Brain pericyte (primary cell): Measurements from ENCODE around the gene CLEC4F.
"Not testable (repeated sequence)": the region's sequence is repeated elsewhere in the genome, so short reads cannot be mapped to it uniquely, and the experiment has no call there.

ENCODE experiments used
- DNase-seq: peaks from one replicate; pipeline ENCODE4 v3.0.0-alpha.2; 2012; ENCODE audit warnings: low read depth, low spot score

CLEC4F gene

DNA sequence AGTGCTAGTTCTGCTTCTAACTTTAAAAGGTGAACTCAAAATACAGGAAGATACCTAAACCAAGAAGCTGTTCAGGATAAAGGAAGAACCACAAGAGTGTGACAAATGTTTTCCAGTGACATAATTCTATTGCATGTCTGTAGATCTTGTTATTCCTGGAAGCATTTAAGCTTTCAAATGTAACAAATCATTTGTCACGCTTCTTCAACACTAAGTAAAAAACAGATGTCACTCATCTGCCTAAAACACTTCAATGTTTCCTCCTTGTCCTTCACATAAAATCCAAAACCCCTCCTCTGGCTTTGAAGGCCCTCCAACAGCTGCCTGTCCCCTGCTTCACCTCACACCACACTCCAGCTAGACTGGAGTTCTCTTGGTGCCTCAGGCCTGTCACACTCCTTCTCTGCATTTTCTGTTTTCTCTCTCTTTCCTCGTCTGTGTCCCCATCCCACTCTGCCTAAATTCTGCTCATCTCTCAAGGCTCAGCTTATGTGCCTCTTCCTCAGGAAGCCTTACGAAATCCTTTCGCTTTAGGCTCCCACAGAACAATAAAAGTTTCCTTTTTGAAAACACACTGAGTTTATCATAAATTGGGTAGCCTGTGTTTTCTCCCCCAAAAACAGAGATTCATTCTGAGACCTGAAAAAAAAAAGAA lies 6.4 kb upstream of the CLEC4F start:
- DNase-seq: no peak

DNA sequence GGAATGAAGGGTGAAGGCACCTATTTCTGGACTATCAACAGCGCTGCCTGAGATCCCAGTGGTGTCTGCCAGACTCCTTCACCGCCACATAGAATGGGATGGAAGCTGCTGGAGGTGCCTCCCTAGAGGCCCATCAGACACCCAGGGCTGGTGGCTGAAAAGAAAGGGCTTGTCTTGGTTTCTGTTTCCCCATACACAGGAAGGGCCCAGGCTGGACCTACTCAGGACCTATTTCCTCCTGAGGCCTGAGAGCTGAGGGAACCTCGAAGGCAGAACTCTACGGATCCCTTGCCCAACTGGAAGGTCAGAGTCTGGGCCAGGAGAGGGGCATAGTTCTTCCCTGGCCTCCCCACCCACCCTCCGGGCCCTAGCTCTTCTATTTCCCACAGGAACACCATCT lies 2.9 kb upstream of the CLEC4F start:
- no peak for DNase-seq

DNA sequence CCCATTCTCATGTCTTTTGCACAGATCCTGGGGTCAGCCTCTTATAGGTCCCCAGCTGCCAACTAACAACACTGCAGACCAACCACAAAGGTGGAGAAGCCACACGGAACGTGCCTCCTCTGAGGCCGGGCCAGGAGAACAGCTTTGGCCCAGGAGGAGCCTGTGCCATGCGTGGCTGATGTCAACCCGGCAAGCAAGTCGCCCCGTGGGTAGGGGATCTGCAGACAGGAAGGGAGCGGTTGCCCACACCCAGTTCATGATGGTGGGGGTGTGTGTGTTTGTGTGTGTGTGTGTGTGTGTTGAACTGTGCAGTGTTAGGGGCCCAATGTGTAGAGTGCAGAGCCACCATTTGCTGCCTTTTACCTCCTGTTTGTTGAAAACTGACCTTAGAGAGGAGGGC lies 2.4 kb upstream of the CLEC4F start:
- DNase-seq: no peak

DNA sequence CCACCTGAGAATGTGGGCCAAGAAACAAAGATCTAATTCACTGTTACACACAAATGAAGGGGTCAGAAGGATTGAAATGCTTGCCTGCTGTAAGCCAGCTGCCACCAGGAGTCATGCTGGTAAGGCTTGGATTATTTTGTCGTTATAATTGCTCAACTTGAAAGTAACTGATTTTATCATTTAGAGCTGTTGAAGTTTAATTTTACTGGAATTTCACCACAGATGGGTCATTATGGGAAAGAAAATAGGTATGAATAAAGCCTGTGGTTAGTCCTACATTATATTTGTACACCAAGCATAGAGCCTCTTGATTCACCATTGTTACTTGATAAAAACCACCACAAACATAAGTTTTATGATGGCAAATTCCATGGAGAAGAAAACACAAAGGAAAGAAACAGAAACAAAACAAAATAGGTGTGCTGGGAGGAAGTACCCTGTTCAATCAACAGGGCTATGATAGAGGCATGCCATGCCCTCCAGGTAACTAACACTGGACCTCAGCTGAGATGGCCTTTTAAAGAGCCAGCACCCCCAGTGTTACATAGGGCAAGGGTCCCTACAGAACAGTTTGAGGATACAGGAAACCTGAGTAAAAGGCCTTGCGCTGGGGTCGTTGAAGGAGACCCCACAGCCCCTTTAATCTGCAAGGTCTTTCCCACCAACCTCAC lies 3.0 kb downstream of the CLEC4F start:
- DNase-seq: no peak

DNA sequence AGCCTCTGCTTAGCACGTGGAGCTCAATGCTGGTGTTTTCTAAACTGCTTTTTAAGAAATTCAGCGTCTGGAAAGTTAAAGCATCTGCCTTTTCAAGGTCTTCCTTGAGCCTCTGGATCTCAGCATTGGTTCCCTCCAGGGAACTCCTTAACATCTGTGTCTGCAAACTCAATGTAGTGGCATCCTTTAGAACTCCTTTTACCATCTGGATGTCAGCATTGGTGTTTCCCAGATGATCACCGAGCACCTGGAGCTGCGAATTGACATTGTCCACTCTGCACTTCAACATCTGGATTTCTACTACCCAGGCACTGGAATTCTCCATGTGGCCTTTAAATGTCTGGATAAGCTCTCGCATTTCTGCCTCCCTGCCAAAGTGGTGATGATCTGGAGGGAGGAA lies 3.7 kb downstream of the CLEC4F start:
- DNase-seq: no peak

DNA sequence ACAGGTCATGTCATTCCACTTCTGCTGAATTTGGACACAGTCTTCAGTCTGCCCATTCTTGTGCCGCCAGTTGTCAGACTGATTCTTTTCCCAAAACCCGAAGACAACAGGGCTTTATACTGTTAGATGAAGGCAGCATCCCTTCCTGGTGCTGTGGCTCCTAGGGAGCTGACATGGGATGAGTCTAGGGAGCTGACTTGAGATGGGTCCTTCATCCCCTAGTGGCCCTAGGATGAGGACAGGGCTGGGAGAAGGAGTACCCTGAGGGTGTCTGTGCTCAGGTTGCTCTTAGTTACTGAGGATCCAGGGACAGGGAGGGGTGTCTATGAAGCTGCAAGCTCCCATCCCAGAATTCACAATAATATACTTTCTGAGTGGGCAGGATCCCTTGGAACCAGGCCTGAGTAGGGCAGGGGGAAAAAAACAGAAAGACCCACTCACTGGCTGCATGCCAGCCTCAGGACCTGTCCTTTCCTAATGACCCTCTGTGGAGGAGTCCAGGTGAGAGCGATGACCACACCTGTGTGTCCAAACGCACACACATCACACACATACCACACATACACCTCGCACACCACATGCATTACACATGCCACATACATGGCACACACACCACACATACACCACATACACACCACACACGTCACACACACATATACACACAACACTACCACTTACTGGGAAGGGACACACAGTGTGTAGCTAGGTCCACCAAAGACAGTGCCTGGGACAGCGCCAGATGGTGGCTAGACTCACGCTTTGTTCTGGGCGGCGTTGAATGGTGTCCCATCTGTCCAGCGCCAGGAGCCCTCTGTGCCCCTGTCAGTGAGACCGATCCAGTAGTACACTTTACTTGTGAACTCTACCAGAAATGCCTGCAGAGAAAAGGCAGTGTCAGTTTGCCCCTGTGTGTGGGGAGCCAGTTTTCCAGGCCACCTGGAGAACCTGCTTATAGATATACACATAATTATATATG lies 11.1 kb downstream of the CLEC4F start:
- no peak for DNase-seq

DNA sequence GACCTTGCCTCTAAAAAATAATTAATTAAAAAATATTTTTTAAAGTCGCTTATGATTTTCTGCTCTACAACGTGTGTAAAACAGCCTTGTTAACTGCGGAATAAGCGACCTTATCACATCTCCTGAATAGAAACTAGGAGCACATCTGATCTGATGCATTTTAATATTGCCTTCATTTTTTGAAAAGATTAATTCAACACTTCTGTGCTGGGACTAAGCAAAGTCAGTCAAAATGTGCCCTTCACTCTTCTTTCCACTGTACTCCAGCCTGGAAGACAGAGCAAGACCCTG lies 12.6 kb downstream of the CLEC4F start:
- DNase-seq: no peak

DNA sequence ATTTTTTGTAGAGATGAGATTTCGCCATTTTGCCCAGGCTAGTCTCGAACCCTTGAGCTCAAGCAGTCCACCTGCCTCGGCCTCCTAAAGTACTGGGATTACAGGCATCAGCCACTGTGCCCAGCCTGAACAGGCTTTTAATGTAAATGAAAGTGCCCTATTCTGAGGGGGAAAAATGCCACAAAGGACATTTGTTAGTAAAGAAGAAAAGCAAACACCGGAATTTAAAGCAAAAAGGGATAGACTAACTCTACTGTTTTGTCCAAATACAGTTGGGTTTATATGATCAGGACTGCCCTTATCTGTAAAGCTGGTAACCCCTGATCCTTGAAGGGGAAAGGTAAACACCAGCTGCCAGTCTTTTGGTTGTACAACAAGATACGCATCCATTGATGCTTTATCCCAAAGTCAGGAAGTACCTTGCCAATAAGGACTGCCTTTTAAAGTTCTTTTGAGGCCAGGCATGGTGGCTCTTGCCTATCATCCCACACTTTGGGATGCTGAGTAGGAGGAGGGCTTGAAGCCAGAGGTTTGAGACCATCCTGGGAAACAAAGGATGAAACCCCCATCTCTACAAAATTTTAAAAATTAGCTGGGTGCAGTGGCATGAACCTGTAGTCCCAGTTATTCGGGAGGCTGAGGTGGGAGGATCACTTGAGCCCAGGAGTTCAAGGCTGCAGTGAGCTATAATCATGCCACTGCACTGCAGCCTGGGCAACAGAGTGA lies 13.1 kb downstream of the CLEC4F start:
- DNase-seq: no peak

DNA sequence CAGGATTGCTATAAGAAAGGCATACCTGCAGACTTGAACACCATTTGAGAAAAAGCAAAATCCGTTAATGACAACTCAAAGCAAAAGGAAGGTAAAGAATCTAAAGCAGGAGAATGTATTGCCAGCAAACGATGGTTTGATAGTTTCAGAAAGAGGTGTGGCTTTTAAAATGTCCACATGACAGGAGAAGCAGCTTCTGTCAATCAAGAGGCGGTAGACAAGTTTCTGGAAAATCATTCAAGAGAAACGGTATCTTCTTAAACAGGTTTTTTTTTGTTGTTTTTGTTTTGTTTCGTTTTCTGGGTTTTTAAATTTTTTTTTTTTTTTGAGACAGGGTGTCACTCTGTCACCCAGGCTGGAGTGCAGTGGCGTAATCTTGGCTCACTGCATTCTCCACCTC lies 13.8 kb downstream of the CLEC4F start:
- DNase-seq: no peak

DNA sequence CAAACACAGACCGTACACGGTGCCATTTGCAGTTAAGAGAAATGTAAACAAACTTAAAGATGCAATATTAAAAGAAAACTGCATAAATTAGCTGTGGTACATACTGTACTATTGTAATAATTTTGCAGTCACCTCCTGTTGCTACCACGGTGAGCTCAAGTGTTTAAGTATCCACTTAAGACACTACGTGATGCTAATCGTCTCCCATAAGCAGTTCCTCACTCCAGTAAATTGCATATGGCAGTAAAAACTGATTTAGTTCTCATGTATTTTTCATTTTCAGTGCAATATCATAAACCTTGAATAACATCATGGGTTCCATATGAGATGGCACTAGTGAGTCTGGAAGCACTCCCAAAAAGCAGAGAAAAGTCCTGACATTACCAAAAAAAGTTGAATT lies 14.4 kb downstream of the CLEC4F start:
- no peak for DNase-seq

DNA sequence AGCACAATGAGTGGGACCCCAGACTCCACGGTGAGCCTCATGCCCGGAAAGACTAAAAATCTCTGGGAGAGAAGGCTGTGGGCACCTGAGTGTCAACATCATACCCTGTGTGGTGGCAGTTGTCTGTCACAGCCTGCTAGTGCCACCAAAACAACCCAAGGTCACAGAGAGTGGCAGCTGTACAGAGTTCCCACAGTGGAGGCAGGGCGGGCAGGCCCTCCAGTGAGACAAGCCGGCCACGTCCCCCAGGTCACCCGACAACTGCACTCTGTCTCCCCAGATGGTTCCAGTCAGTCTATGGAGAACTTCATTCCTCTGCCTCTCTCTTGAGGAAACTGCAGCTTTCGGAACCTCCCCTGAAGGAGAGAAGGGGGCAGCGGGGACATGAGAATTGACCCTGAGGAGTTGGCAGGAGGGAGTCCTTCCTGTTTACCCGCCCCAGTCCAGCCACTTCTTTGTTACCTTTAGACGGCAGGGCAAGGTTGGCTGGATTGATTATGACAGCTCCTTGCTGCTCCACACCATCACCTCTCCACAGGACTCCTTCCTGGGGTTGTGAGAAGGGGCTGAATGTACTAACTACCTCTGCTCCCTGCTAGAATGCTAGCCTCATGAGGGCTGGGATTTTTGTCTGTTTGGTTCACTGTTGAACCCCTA lies 18.7 kb downstream of the CLEC4F start:
- no peak for DNase-seq

DNA sequence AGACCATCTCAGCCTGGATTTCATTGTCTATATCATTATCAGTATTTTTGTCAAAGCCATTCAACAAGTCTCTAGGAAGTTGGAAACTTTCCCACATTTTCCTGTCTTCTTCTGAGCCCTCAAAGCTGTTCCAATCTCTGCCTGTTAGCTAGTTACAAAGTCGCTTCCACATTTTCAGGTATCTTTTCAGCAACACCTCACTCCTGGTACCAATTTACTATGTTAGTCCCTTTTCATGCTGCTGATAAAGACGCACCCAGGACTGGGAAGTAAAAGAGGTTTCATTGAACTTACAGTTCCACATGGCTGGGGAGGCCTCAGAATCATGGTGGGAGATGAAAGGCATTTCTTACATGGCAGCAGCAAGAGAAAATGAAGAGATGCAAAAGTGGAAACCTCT lies 20.7 kb downstream of the CLEC4F start:
- no peak for DNase-seq

DNA sequence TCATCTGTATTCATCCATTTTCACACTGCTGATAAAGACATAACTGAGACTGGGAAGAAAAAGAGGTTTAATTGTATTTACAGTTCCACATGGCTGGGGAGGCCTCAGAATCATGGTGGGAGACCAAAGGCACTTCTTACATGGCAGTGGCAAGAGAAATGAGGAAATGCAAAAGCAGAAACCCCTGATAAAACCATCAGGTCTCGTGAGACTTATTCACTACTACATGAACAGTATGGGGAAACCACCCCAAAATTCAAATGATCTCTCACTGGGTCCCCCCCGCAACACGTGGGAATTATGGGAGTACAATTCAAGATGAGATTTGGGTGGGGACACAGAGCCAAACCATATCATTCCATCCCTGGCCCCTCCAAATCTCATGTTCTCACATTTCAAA lies 22.4 kb downstream of the CLEC4F start:
- not testable (repeated sequence) for DNase-seq

DNA sequence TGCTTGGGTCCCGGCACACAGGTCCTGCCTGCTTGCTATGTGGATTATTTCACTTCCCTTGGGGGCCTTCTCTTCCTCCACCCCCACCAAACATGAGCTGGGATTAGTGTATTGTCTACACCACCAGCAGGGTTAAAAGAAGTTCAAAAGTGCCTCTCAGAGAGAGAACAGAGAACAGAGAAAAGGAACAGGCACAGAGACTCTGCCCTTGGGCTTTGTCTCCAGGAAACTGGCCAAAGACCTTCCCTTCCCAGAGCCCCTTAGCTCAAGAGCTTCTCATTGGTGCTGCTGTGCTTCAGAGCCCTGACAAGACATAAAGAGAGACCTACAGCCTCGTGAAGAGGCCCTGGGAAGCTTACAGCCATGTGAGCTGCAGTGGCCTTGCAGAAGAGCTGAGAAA lies 22.9 kb downstream of the CLEC4F start:
- no peak for DNase-seq

DNA sequence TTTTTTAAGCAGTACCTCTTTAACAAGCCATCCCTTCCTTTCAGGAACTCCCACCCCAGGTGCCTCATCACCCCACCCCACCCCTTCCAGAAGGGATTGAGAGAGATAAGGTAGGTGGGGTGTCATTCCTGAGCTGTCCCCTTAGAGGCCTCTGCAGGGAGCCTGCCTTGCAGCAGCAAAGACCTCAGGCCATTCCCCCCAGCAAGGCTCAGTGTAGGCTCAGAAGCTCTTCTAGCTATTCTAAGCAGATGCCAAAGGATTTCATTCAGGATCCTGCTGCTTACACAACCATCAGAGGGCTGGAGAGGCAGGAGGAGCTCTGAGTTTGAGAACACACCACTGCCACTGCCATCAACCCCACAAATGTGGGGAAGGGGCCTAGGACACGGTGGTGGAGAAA lies 24.1 kb downstream of the CLEC4F start:
- no peak for DNase-seq

DNA sequence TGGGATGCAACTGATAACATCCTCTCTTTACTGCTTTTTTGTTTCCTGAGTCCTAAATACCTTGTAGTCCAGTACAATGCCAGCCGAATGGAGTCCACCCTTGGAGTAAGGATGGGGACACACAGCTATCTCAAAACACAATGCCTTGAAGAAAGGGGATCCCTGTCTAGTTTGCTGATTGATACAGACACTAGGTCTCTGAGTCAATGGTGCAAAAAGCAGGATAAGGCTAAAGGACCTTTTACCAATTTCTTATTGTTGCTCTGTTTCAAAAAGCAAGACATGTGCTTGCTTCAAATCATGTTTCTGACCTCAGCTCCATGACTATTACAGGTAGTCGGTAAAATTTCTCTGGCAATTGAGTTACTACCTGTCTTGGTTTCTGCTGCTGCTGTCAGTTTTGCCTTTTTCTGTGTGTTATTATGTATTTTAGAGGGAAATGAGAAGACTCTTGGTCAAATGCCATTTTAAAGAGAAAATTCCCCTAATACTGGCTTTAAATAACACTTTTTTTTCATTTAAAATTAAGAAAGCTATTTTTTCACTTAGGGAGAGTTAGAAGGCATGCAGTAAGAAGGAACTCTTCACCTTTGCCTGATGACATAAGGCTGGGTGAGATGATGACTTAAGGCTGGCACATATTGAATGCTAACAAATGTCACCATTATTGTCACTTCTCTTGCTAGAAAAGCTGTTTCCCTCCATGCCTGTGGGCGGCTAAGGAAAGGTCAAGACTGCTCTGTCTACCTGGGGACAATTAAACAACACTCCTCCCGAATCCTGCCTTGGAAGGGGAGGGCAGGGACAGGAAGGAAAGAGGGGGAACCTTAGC lies 25.0 kb downstream of the CLEC4F start:
- DNase-seq: no peak

DNA sequence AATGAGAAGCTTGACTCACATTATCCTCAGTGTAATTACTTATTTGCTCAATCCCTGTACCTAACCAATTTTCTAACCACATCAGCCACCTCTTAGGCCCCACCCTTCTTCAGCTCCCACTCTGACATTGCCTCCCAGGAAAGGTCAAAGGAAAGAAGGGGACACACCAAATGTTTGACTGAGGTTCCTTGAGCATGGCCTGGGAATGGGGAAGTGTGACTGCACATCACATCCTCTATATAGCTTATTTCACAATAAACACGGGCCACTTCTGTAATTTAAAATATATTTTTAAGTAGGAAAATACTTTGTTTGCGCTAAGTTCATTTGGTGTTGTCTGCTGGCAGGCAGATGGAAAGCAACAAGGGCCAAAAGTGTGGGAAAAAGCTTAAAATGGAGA lies 26.9 kb downstream of the CLEC4F start:
- DNase-seq: no peak

DNA sequence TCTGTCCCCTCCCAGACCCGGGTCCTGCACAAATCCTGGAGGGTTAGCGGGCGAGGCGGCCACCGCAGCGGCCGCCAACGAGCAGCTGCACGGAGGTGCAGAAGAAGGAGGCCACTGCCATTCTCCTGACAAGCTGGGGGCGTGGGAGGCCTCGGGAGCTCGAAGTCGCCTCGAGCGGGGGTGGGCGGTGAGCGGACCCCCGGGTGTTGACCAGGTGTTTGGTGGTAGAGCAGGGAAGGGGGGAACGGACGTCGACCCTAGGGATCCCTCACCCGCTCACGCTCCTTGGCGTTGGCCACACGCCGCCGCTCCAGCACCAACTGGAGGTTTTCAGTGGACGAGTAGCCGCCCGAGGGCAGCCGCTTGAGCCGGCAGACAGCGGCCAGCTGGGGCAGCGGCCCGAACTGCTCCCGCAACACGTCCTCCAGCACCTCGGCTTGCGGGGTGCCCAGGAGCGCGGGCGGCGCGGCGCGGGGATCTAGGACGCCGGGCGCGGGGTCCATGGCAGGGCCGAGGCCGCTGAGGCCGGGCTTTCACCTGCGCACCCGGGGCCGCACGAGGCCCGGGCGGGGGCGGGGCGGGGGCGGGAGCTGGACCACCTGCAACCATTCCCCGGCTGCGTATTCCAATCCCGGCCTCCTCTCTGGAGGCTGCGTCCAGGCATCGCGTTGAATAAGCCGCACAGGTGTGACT lies 30.1 kb downstream of the CLEC4F start, which contains the start of gene FIGLA:
FIGLA (minus strand) TSS at position 508 of the 693 bp plus-strand sequence; CDS start at position 503, 5 bp downstream.
- no peak for DNase-seq

DNA sequence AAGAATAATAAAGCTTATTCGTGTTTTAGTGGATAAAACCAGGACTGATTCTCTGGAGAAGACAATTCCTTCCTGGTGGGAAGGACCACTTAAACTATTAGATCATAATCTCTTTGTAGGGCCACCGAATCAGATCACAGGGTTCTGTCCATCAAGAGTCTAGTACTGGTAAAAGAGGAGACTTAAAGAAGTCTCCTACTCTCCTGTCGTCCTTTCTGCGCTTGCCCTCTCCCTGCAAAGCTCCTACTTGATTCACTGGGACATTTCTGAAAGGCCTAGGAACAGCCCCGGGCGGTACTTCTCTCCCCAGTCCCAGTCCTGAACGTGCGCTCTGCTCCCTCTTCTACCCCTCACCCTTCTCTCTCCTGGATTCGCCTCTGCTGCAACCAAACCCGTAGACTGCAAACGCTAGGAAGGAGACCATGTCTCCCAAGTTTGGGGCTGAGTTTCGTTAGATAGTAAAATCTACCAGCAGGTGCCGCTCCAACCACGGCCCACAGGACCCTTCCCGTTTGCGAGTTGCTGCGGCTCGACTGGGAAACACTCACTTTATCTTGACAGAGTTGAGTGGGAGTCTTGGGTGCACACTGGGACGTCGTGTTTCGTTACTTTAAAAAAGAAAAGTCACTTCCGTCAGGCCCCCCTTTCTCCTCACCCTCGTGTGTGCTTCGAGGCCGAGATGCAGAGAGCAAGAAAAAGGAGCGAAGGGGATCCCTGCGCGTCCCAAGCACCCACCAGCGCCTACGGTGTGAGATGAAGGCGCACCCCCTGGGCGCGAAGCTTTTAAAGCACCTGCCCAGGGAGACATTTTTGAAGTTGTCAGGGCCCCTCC lies 30.9 kb downstream of the CLEC4F start:
- no peak for DNase-seq
